GM04504 (cell line): Measurements from ENCODE around the gene UTS2.
A peak's percentile ranks its signal among the peaks of the same experiment; 100 is the strongest.

Source experiments
- DNase-seq: peaks from one replicate; pipeline ENCODE4 v3.0.0-alpha.2; 2012; ENCODE audit warnings: low read depth

The UTS2 gene

GRCh38 chr1:7852804-7853683 is at the start of gene UTS2:
Gene UTS2 (minus strand): TSS chr1:7853065. CDS start chr1:7853003, 62 bp downstream.
- DNase-seq = no peak

DNA sequence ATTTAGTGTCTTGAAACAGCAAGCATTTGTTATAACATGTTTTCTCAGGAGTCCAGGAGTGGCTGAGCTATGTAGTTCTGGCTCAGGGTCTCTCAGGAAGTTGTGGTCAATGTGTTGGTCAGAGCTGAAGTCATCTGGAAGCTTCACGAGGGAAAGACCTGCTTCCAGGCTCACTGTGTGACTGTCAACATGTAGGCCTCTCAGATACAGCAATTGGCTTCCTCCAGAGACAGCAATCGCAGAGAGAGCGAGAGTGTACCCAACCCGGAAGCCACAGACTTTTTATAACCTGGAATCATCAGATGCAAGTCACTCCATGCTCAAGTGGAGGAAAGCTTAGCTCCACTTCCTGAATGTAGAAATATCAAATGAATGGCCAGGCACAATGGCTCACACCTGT is 46.9 kb upstream of the UTS2 start:
- no peak for DNase-seq

GRCh38 chr1:7898962-7899361 is 46.1 kb upstream of the UTS2 start:
- no peak for DNase-seq

- DNase-seq = no peak
Observed at GRCh38 chr1:7896994-7897393, 44.1 kb upstream of the UTS2 start.

DNA sequence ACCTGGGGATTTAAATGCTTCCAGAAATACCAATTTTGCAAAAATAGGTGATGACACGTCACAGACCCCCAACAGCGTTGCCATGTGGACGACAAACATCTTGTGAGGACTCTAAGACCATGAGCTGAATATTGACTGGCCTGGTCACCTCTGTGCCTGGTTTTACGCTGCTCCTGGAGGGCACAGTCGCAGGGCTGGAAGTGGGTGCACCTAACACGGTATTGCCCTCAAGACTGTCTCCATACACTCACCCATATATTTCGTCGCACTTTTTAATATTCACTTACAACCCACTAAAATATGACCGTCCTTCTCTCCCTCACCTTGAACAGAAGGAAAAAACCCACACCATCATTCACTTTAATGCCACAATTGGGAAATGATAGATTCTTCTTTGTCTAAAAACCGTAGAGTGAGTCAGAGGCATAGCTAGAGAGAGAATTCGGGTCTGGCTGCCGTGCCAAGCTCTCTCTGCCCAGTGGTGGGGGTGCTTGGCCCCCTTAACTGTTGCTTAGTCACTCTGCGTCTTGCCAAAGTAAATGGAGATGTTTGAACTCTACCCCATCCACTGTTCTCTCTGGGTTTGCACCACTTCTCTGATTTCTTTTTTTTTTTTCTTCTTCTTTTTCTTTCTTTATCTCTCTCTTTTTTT is 40.8 kb upstream of the UTS2 start:
- DNase-seq = peak; percentile 20

DNA sequence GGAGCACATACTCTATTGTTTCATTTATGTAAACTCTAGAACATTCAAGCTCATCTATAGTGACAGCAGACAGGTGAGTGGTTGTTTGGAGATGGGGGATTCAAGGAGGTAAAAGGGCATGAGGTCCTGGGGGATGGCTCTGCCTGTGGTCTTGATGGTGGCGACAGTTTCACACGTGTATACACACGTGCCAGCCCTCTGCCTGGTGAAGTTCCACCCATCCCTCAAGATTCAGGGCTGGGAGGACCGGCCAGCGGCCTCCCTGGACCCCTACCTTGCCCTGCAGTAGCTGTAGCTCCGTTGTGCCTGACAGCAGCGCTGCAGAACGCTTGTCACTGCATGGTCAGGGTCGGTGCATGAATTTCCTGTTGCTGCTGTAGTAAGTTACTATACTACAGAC is 38.9 kb upstream of the UTS2 start:
- DNase-seq = no peak

DNA sequence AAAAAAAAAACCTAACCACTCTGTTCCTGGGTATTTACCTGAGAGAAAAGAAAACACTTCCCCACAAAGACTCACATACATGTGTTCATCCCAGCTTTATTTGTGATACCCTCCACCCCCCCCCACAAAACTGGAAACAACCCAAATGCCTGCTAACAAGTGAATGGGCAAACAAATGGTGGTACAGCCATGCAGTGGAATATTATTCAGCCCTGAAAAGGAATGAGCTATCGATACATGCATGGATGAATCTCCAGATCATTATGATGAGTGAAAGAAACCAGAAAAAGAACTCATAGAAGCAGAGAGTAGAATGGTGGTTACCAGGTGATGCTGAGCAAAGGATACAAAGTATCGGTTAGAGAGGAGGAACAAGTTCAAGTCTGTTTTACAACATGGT is 38.0 kb upstream of the UTS2 start:
- DNase-seq = no peak

DNA sequence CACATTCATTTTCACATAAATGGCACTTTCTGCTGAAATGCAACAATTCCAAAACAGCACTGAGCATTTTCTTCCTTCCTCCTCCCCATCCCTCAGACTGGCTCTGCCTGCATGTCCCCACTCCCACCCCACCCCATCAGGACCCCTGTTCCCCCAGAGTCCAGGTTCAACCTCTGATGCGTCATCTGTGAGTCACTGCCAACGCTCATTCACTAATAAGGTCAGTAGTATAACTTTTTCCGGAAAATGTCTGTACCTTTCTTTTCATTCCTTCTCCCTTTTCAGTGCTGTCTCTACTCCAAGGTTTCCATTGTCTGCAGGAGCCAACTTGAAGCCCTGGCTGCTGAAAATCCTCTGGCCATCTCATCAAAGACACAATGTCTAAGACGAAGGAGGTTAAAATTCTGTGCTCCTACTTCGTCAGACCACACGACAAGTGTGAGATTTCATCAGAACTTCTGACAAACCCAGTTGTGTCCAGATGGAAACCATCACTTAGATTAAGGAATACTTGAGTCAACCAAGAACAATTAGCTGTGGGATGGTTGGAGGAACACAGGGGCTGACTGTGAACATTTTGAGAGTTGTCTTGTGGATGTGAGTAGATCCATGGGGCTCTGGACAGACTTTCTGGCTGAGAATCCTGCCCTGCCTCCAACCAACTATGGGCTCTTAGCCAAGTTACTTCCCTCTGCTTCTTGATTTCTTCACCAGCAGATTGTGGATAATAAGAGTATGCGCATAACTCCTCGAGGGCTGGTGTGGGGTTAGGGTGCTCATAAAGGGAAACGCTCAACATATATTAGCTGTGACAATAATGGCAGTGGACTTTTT is 35.6 kb upstream of the UTS2 start:
- peak; percentile 17 for DNase-seq

DNA sequence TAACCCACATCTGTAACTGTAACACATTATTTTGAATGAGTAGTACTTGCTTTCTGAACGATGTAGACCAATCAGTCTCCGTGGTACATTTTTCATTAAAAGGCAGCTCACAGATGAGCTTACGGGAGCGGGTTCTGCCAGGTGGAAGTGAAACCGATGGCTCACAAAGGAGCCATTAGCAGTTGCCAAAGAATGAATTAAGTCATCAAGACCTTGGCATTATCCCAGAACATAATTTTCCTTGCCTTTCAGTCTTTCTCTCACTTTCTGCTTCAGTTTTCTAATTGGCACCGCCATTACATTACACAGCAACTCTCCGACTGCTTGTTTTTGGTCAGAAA is 33.5 kb upstream of the UTS2 start:
- no peak for DNase-seq

GRCh38 chr1:7885513-7886404 is 32.9 kb upstream of the UTS2 start:
- DNase-seq = no peak

- no peak for DNase-seq
Observed at GRCh38 chr1:7884757-7885156, 31.9 kb upstream of the UTS2 start.

GRCh38 chr1:7879228-7879627 is 26.4 kb upstream of the UTS2 start:
- DNase-seq = no peak

GRCh38 chr1:7878027-7878426 is 25.2 kb upstream of the UTS2 start:
- DNase-seq = no peak

DNA sequence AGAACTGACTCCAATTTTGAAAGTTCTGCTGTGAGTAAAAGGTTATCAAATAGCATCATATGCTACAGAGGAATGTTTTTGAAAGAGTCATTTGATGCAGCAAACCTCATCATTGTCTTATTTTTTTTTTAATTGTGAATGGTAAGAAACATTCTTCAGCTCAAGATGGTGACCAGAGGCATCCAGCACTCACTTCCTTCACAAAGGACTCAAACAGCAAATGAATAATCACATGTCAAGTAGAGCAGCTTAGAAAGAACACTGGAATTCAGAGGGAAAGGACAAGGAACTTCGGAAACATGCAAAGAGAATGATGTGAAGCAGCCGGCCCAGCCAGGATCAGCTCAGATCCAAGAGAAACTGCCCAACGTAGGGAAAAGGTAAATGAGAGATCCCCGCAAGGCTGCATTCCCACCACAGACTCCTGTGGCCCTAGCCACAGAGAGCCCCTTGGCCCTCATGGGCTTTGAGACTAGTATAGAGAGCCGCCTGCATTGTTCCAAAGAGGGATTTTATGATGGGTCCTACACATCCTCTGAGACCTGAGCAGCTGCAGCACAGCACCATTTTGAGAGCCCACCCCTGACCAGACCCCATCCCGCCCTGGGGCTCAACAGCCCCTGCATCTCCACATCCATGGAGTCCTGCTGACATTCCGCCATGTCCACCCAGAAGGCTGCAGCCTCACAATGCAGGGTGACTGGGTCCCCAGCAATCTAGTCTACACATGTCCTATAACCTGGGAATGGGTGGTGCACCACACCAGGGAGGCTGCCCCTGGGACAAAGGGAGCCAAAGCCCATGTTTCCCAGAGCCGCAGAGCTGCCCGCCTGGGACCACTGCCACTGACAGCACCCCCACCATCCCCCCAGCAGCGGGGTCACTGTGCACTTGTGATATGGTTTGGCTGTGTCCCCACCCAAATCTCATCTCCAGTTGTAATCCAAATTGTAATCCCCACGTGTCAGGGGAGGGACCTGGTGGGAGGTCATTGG is 21.2 kb upstream of the UTS2 start:
- DNase-seq = no peak

DNA sequence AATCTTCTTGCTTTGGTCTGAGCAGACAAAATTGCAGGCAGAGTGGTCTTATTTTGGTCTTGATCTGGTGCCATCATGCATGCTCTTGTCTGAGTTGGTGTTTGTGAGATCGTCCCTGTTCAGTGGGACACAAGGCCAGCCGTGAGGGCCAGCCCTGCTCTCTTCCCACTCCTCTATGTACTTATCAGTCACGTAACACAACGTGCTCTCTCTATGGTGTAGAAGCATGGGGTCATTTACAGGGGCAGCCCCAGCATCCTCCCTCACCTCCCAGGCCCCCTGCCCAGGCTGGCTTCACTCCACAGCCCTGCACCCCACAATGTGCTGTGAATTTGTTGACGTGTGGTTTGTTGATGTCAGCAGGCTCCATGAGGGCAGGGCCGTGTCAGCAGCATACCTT is 18.3 kb upstream of the UTS2 start:
- no peak for DNase-seq

DNA sequence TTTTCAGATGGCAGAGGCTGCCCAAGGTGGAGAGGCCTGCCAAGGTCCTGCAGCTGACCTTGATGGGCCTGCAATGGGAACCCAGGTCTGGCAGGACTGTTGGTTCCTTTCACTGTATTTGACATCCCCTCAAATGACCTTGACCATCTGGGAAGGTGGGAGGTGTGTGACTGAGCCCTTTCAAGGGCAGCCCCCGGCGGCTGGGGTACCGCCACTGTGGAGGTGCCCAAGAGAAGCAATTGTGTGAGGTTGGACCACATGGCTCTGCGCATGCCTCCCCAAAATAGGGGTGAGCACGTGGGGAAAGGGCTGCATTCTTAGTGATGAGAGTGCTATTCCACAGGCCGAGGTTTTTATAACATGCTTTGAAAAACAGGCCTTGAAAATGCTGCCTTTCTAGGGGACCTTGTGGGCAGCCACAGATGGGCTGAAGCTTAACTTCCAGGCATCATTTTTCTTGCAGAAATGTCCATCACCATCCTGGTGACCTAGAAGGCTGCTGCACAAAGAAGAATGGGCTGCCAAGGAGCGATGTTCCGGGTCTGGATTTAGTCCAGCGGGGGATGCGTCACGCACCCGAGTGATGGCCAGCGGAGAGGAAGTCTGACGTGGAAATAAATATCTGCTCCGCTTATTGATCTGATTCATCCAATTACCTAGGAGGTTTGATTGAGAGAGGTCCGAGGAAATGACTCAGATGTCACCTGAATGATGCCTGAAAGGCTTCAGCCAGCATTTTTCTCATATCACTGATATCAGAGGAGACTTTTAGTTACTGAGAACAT is 16.5 kb upstream of the UTS2 start:
- no peak for DNase-seq

GRCh38 chr1:7868070-7868780 is 15.4 kb upstream of the UTS2 start:
- no peak for DNase-seq

DNA sequence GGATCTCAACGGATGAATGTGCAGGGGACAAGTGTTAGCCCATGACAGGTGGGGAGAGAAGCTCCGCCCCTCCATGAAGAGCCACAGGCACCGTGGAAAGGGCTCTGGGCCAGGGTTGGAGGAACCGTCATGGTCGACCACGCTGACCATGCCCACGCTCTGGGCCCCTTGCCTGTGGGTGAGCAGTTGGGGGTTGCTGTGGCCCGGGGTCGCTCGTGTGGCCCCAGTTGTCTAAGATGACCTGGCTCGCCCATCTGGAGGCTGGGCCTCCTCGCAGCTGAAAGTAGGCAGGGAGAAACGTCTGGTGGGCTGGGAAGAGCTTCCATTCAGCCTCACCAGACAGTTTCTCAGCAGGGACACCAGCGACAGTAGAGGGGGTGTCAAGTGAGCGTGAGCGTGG is 13.1 kb upstream of the UTS2 start:
- no peak for DNase-seq

GRCh38 chr1:7863756-7864328 is 11.0 kb upstream of the UTS2 start:
- DNase-seq = no peak
